Stomach (tissue), 9 donors: ENCODE data around the gene PARVB. TPM values are rescaled to one million over a fixed set of nuclear protein-coding genes. Genes with fewer than 3 reads are reported as not detected.

Experiments
- DNase-seq, 2 donors: peaks; one replicate each; pipeline versions ENCODE4 v3.0.0 to v3.0.0-alpha.2; 2013 to 2019
- H3K27ac ChIP-seq, 5 donors: fragments of 200-600 bp in 4 of 5; sonication (generic) in 4 of 5; one replicate each; pipeline ENCODE4 v1.5.1; 2013 to 2019; ENCODE audit warnings: mild to moderate bottlenecking in 1 of 5, moderate library complexity in 1 of 5
- H3K27me3 ChIP-seq, 3 donors: fragments of 200-600 bp; sonication (generic); one replicate each; pipeline ENCODE4 v1.5.1; 2017 to 2019; ENCODE audit warnings: mixed run types in 1 of 3
- H3K36me3 ChIP-seq, 4 donors: fragments of 200-600 bp; sonication (generic); 1 replicate in 3 of 4; 2 replicates in 1 of 4; pipeline ENCODE4 v1.5.1; 2016 to 2019
- H3K4me1 ChIP-seq, 4 donors: fragments of 200-600 bp; sonication (generic); one replicate each; pipeline ENCODE4 v1.5.1; 2016 to 2019
- H3K4me3 ChIP-seq, 4 donors: fragments of 200-600 bp; sonication (generic) in 3 of 4; one replicate each; pipeline ENCODE4 v1.5.1; 2016 to 2019; ENCODE audit warnings: mild to moderate bottlenecking in 1 of 4
- H3K9me3 ChIP-seq, 4 donors: fragments of 200-600 bp; sonication (generic); one replicate each; pipeline ENCODE4 v1.5.1; 2016 to 2019
- EP300 ChIP-seq: sonication (generic); formaldehyde crosslinking; IDR thresholded peaks from one replicate; pipeline ENCODE4 v1.6.1; 2017; ENCODE audit warnings: antibody characterized with exemption
- POLR2A ChIP-seq, 4 donors: fragments of 450-650 bp; IDR thresholded peaks; one replicate each; pipeline ENCODE4 v1.6.1; 2016; ENCODE audit warnings: antibody characterized with exemption in 4 of 4, control low read depth in 2 of 4, mild to moderate bottlenecking in 1 of 4, moderate library complexity in 1 of 4
- POLR2AphosphoS5 ChIP-seq, 3 donors: sonication (generic); formaldehyde crosslinking; IDR thresholded peaks; one replicate each; pipeline ENCODE4 v1.6.1; 2016; ENCODE audit warnings: antibody characterized with exemption in 3 of 3
- WGBS, 5 donors: extraction: QIAGEN DNeasy Blood & Tissue Kit in 3 of 5; methylation state at CpG; one replicate each; pipeline versions ENCODE4 v1.1.5 to v1.1.7; 2013 to 2018; 5-methylcytosine and 5-hydroxymethylcytosine counted together
- intact Hi-C: fragments of 100-400 bp; cut with DNase I; formaldehyde crosslinking; loops from one replicate; pipeline ENCODE4 v1.15.1; 2023; ENCODE audit warnings: low total_unique reads
- polyA plus RNA-seq, 3 donors: library from polyadenylated mRNA; stranded (reverse); fragments of 200-250 nt; gene quantifications; one replicate each; pipeline ENCODE4 v1.2.3, GENCODE V29; 2013
- total RNA-seq, 5 donors: library from RNA; depleted of rRNA; stranded (reverse); fragments of >200 nt; gene quantifications; one replicate each; pipeline versions ENCODE4 v1.1.0 to v1.2.3, GENCODE V29; 2014 to 2016
- TF ChIP-seq, protein P1 (sequence below), 7 experiments: fragments of 450-650 bp in 4 of 7; fragments of 200-600 bp in 3 of 7; sonication (generic) in 3 of 7; IDR thresholded peaks; one replicate each; pipeline ENCODE4 v1.5.1; 2016 to 2019; ENCODE audit warnings: antibody characterized with exemption in 7 of 7, control low read depth in 2 of 7, mild to moderate bottlenecking in 1 of 7
- donor health status: healthy with polysubstance abuse.
- donor health status: Bipolar disorder and iron deficiency.
- donor health status: healthy.

PARVB gene
- total and polyA plus RNA-seq, 8 donors: 2.9 to 143 (median 19.1) TPM

DNA sequence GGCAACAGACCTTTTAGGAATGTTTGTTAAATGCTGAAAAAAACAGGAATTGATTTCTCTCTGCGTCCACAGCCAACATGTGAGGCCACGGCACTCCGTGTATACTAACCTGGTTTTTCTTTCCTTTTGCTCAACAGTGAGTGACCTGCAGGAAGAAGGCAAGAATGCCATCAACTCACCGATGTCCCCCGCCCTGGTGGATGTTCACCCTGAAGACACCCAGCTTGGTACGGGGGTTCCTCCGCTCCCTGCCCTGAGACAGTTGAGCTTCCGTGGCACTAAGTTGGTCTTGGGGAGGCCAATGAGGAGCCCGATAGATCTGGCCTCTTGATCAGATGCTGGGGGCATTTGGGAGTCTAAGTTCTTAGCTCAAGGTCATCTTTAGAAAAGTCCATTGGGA is 69.7 kb downstream of the PARVB start:
- H3K4me3 ChIP-seq: no peak overlapping the region
- intact Hi-C loops: no loop called here
- peaks cover 0 to 35% (median 31%) of the 10 kb centered on the region in 4 donors for H3K36me3 ChIP-seq
- WGBS, 5 donors: 89 to 95% (median 95%) methylated on average over 9 of the region's 9 CpGs
- H3K27me3 ChIP-seq: no peaks in the 10 kb centered on the region
- TF ChIP-seq POLR2AphosphoS5 (IDR thresholded peaks at IDR 0.05) (no peak), POLR2A (IDR thresholded peaks at IDR 0.05) (no peak), EP300 (no peak)
- TF ChIP-seq, protein P1, sequence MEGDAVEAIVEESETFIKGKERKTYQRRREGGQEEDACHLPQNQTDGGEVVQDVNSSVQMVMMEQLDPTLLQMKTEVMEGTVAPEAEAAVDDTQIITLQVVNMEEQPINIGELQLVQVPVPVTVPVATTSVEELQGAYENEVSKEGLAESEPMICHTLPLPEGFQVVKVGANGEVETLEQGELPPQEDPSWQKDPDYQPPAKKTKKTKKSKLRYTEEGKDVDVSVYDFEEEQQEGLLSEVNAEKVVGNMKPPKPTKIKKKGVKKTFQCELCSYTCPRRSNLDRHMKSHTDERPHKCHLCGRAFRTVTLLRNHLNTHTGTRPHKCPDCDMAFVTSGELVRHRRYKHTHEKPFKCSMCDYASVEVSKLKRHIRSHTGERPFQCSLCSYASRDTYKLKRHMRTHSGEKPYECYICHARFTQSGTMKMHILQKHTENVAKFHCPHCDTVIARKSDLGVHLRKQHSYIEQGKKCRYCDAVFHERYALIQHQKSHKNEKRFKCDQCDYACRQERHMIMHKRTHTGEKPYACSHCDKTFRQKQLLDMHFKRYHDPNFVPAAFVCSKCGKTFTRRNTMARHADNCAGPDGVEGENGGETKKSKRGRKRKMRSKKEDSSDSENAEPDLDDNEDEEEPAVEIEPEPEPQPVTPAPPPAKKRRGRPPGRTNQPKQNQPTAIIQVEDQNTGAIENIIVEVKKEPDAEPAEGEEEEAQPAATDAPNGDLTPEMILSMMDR (IDR thresholded peaks at IDR 0.05): no peak
- H3K4me1 ChIP-seq: peaks cover 0 to 21% (median 3%) of the 10 kb centered on the region in 4 donors
- DNase-seq: no peak
- H3K9me3 ChIP-seq: no peaks in the 10 kb centered on the region
- no peak overlapping the region for H3K27ac ChIP-seq

DNA sequence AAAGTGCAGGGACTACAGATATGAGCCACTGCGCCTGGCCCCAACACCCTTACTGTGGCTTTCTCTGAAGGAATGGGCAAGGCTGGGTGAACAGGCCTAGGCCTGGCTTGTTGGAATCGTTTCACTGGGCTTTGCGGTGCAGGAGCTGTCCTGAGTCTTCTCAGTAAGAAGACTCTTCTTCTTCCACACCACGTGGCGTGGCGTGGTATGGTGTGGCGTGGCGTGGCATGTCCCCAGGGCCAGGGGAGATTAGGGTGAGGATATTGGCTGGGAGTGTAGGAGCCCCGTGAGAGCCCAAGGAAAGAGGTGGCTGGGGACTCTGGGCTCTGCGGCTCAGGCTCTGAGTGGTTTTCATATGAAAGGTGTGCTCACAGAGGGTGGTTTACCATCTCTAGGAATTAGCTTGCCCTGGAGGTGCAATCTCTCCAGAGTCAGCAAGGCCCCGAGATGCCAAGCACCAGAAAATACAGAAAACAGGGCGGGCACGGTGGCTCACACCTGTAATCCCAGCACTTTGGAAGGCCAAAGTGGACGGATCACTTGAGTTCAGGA is 70.7 kb downstream of the PARVB start:
- Histone ChIP-seq H3K4me3 (no peak overlapping the region), H3K27ac (no peak overlapping the region), H3K36me3 (peaks cover 0 to 35% (median 31%) of the 10 kb centered on the region in 4 donors), H3K9me3 (no peaks in the 10 kb centered on the region), H3K27me3 (no peaks in the 10 kb centered on the region), H3K4me1 (peaks cover 0 to 10% (median 0%) of the 10 kb centered on the region in 4 donors)
- TF ChIP-seq POLR2AphosphoS5 (IDR thresholded peaks at IDR 0.05) (no peak), EP300 (no peak), POLR2A (IDR thresholded peaks at IDR 0.05) (no peak)
- TF ChIP-seq, protein P1 (IDR thresholded peaks at IDR 0.05): no peak
- WGBS, 5 donors: 85 to 98% (median 93%) methylated on average over 13 to 14 of the region's 14 CpGs
- no peak for DNase-seq
- intact Hi-C loops: no loop called here

DNA sequence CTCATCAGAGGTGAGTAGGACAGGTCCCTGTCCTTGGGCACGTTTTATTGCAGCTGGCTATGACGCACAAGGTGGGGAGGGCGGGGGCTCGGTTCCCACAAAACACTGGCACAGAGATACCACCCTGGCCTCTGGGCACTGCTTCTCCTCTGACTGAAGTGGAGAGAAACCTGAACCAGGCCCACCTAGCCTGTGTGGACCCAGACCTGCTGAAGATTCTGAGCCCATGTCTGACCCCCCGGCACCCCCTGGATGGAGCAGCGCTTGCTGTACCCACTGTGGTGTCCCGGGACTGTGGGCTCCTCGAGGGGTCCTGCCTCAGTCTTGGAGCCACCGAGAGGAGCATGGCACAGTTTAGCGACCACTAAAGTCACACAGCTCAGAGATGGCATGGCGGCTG is 72.6 kb downstream of the PARVB start:
- H3K36me3 ChIP-seq: peaks cover 0 to 44% (median 35%) of the 10 kb centered on the region in 4 donors
- no peak for DNase-seq
- no peaks in the 10 kb centered on the region for H3K9me3 ChIP-seq
- no peak overlapping the region for H3K27ac ChIP-seq
- 86 to 95% (median 93%) methylated on average over 7 to 11 of the region's 11 CpGs for WGBS, 5 donors
- intact Hi-C loops: no loop called here
- TF ChIP-seq EP300 (no peak), POLR2A (IDR thresholded peaks at IDR 0.05) (no peak), POLR2AphosphoS5 (IDR thresholded peaks at IDR 0.05) (no peak)
- TF ChIP-seq, protein P1 (IDR thresholded peaks at IDR 0.05): no peak
- H3K27me3 ChIP-seq: no peaks in the 10 kb centered on the region
- H3K4me1 ChIP-seq: no peaks in the 10 kb centered on the region
- no peak overlapping the region for H3K4me3 ChIP-seq

DNA sequence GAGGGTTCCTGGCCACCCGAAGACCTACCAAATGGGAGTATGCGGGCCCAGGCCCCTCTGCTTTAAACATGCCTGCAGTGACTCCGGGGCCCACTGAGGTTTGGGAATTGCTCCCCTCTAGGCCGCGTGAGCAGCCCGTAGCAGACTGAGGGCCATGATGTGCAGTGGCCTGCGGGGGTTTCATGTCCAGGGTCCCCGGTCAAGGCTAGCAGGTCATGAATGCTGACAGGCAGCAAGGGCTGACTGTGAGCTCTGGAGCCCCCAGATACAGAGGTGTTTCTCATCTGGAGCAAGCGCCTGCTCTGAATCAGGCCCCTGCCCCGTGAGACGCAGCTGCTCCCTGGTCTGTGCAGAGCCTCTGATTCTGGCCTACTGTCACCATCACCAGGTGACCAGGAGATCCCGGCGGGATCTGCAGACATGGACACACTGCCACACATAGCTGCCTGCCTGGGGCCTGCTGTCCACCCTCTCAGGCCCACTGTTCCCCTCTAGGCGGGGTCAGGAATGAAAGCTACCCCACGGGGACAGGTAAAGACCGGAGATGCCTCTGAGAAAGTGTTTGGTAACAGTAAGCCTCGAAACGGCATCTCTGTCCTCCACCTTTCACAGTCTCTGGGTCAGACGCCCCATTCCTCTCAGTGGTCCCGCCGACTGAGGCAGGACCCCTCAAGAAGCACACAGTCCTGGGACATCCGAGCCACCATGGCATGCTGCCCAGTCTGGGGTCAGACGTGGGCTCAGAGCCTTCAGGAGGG is 73.3 kb downstream of the PARVB start:
- H3K9me3 ChIP-seq: no peaks in the 10 kb centered on the region
- DNase-seq: no peak
- H3K36me3 ChIP-seq: peaks cover 0 to 51% (median 40%) of the 10 kb centered on the region in 4 donors
- H3K27me3 ChIP-seq: no peaks in the 10 kb centered on the region
- no peak overlapping the region for H3K4me3 ChIP-seq
- intact Hi-C loops: no loop called here
- no peaks in the 10 kb centered on the region for H3K4me1 ChIP-seq
- no peak for TF ChIP-seq EP300
- TF ChIP-seq POLR2A (IDR thresholded peaks at IDR 0.05): no peak
- TF ChIP-seq, protein P1 (IDR thresholded peaks at IDR 0.05): no peak
- TF ChIP-seq POLR2AphosphoS5 (IDR thresholded peaks at IDR 0.05): no peak
- 87 to 94% (median 92%) methylated on average over 11 to 23 of the region's 23 CpGs for WGBS, 5 donors
- no peak overlapping the region for H3K27ac ChIP-seq
